DMS53 treated with DMSO at 0.1 percent for 48 hours (cell line): ENCODE results near the gene TMEM176B.

ENCODE experiments used
- DNase-seq: peaks from one replicate; lab custom pipeline; 2025; ENCODE audit not compliant: unreplicated experiment; lab: John Stamatoyannopoulos, UW

The TMEM176B gene

DNA sequence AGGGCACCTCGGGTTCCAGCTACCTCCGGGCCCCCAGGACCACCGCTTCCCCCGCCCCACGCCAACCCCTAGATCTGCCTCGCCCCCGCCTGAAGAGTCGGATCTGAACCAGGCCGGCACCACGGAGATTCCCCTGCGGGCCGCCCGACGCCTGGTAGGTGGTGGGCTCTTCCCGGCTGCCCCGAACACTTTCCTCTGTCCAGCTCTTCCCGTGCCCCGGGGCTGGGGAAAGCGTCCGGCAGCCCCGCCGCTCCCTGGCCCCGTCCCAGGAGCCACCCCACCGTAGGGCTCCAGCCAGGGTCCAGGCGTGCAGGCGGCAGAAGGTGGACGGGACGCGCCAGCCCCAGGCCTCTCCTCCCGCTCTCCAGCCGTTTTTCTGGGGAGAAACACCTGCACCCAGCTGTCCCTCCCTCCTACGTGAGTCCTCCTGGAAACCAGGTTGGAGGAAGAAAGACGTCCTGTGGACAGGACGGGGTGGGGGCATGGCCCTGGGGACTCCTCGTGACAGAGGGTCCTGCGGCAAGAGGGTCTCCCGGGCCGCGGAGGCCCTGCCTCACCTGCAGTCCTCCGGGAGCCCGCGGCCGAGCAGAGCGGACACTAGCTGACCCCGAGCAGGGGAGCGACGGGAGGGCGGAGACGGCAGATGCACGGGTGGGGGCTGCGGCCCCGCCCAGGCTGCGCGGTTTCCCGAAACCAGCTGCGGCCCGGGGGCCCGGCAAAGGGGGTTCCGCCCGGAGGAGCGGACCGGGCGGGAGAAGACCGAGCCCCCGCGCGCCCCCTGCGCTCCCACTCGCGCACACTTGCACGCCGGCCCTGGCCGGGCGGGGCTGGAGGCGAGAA is at the start of gene TMEM176B:
Gene TMEM176B, minus strand, starts transcription at position 624 of the 840 bp plus-strand sequence. CDS start 3,795 bp downstream, outside the sequence.
- DNase-seq = no peak

DNA sequence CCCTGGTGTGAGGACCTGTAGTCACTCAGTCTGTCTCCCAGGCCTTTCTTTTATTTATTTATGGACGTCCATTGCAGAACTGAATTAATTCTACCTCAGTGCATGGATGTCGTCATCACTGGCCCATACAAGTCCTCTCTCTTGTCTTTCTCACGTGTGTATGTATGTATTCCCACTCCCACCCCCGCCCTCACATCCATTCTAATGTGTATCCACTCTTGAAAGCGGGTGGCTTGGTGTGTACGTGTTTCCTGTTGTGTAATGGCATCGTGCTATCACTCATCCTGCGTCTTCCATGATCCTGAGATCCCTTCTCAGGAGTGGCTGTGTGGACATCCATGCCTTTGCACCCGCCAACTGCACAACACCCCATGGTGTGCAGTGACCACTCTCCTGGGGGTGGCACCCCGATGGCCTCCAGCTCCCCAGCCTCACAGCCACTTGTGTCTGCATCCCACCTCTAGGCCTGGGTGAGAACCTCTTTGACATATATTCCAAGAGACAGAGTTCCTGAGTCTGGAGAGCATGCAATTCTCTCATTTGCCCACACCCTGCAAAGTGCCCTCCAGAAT is 49.1 kb upstream of the TMEM176B start:
- no peak for DNase-seq

DNA sequence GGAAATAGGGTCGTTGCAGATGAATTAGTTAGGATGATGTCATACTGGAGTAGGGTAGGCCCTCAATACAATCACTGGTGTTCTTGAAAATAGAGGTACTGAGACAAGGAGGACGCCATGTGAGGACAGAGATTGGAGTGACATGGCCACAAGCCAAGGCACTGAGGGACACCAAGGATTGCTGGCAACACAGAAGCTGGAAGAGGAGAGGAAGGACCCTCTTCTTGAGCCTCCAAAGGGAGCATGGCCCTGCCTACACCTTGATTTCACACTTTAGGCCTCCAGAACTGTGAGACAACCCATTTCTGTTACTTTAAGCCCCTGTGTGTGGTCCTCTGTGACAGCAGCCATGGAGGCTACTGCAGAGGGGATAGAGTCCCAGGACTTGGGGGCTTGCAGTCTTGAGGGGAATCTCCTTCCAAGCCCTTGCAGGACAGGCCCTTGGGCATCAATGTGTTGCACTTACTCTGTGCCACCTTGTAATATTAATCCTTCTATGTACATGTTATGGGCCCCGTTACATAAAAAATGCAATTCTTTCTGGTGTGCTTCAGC is 48.5 kb upstream of the TMEM176B start:
- DNase-seq = no peak

DNA sequence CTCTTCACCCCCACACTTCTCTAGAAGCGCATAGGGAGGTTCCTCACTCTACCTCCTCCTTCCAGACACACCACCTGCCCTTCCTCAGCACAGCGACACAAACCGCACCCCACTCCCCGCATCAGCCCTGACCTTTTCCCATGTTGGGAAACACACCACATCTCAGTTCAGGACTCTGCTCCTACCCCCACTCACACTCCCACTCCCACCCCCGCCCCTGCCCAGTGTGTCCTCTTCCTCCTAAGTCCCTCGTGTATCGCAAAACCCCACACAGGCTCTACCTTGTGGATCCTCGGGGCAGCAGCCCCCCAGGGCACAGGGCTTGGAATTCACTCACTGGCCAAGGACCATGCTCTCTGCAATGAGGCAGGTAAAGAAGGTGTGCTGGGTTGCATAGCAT is 47.9 kb upstream of the TMEM176B start:
- no peak for DNase-seq

DNA sequence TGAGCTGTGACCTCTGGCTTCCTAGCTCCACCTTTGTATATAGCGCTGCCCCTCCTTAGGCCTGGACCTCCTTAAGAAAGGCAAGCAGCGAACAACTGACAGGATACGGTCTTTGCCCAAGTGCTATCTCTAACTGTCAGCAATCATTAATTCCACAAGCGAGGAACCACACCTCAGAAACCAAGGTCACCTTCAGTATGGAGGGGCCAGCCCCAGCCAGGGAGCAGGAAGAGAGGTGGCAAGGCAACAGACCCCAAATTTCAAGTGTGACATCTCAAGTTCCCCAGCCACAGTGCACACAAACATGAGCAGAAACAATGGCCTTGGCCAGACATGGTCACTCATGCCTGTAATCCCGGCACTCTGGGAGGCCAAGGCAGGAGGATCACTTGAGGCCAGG is 47.4 kb upstream of the TMEM176B start:
- DNase-seq = no peak

DNA sequence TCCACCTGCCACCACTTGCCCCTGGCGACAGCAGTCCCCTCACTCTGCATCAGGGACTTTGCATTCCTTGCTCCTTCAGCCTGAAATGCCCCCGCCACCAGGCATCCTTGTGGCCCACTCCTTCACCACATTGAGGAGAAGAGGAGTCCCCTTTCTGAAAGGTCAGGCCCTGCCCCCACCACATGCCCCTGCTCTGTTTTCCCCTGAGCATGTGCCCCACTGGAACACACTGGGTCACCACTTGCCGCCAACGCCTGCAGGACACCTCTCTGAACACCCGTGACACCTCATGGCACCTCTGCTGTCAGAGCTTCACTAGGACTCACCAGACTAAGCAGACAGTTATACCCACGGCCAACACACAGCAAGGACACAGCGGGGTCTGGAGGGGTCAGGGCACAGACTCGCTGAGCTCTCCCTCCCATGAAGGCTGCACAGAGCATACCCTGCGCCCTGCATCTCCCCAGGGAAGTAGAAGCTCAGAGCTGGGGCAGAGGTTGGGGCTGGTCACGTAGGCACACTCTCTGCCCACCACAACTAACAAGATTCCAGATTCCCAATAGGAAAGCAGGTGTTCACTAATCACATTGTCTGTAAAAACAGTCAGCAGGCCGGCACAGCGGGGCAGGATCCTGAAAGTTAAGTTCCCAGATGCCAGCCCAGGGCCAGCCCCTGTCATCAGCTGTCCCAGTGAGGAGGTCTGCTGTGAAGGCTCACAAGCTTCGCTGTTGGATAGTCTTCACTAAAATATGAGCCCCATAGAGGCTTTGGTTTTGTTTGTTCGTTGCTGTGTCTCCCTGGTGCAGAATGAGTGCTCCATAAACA is 46.3 kb upstream of the TMEM176B start:
- DNase-seq = no peak

DNA sequence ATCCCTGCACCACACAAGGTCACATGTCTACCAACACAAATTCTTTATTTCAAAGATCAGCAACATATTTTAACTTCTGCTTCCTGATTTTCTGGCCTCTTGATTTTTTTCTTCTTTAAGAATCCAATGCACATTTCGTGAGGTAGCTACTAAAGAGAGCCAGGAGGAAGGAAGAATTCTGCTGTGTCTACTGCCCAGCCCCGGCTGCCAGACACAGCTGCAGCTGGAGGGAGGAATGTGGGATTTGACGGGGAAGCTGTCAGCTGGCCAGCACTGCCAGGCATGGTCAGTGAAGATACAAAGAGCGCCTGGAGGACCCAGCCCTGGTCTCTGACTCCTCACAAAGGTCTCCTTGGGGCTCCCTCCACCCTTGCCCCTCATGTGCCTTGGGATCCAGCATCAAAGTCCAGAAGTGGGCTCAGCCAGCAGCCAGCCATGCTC is 45.3 kb upstream of the TMEM176B start:
- DNase-seq = no peak

DNA sequence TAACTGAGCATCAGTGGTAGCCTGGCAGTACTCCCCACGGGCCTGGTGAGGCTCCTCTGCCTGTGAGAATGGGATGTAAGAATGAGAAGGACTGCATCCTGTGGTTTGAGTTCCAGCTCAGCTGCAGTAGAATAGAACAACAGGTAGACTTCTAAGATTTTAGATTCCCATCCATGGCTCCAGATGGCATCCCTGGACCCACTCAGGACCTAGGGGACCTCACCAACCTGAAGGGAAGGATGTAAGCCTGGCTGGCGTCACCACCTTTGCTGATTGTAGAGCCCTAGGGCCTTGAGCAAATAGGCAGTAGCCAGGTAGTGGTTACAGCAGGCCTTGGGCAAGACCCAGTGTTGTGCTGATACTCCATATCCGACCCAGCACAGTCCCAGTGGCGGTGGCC is 42.6 kb upstream of the TMEM176B start:
- no peak for DNase-seq

DNA sequence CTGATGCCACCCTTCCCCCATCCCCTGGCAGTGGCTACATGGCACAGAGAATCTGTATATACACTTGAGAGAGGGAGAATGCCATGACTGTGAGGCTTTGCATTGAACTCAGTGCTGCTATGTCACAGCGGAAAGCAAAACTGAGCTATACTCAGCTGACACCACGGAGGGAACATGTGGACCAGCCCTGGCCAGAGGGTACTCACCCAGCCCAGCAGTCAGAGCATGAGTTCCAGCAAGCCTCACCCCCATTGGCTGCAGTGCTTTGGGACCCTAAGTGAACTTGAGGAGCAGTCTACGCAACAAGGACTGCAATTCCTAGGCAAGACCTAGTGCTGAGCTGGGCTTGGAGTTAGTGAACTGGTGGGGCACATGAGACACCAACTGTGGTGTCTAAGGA is 41.9 kb upstream of the TMEM176B start:
- DNase-seq = no peak

DNA sequence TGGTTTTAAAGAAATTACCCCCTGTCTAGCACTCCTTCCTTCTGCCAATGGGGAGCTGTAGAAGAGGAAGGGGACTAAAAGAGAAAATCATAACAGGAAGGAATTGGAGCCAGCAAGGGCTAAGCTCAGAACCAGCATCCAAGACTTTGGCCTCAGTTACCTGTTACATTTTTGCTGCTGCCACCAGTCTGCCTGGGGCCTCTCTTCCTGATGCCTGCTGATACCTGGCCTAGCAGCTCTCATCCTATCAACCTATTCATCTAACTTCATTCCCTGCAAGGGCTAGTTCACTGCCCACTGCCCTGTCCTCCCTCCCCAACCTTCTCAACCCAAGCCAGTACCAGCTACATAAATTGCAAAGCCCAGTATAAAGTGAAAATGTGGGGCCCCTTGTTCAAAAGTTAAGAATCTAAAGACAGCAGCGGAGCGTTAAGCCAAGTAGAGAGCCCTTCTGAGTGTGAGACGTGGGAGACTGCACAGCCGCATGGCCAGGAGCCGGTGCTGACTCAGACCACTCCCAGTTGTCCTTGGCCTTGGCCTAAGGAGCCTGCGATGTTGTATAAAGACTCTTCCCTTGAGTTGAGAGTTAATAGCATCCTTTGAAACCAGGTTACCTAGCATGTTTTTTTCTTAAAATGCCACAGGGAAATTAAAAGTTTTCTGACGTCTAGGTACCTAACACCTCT is 38.9 kb upstream of the TMEM176B start:
- no peak for DNase-seq

DNA sequence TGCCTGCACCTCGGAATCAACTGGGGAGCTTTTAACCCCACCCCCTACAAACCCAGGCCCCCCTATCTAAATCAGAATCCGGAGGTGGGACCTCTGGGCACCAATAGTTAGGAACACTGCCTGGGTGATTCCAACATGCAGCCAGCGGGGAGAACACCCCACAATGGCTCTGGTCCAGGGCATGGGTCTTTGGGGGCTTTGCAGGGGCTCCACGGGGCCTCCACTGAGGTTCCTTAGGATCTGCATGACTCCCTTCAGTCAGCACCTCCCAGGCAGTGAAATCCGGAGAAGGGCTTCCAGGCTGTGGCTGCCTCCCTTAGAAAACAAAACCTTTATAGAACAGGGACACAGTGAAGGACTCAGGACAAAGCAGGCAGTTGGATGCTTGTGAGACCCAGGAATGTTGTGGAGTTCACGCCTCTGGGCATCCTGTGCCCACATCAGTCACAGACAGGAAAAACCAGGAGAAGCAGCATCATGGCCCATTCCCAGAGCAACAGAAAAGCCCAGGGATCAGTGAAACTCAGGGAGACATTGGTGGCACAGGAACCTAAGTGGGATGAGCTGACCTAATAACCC is 35.6 kb upstream of the TMEM176B start:
- DNase-seq = no peak

DNA sequence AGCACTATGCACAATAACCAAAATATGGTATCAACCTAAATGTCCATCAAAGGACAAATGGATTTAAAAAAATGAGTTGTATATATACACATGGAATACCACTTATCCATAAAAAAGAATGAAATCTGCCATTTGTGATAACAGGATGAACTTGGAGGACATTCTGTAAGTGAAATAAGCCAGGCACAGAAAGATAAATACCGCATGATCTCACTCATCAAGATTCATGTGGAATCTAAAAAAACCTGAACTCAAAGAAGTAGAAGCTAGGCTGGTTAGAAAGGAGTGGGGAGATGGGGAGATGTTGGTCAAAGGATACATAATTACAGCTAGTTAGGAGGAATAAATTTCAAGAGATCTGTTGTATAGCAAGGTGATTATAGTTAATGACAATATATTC is 34.9 kb upstream of the TMEM176B start:
- DNase-seq = no peak

DNA sequence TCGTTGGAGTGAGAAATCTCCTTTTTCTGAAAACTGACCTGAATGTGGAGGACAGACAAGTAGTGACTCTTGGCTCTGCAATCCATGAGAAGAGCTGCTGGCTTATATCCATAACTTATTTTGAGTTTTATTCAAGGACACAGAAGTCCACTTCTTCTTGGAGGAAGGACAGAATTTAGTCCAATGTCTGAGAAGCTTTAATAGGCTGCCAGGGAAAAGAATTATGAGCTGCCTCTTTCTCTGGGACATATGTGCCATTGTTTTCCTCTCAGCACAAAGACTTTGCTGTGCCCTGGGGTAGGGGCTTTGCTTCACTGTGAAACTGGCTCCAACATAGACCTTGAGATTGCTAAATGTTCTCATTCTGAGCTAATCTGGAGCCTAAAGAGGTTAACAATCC is 31.7 kb upstream of the TMEM176B start:
- no peak for DNase-seq

DNA sequence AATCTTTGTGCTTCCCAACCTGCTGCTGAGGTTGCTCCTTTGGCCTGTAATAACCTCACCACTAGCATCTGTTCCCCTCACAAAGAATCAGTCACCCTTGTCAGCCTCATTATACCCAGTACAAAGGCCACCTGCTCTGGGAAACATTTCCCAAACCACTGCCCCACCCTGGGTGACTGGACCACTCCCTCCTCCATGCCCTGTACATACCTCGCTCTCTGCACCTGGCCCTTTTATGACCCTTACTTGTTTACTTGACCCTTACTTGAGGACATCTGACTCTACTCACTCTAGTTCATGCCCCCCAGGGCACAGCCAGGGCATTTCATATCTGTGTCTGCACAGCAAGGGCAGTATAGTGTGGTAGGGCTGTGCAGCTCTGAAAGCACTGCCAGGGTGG is 30.8 kb upstream of the TMEM176B start:
- peak; percentile 17 for DNase-seq

DNA sequence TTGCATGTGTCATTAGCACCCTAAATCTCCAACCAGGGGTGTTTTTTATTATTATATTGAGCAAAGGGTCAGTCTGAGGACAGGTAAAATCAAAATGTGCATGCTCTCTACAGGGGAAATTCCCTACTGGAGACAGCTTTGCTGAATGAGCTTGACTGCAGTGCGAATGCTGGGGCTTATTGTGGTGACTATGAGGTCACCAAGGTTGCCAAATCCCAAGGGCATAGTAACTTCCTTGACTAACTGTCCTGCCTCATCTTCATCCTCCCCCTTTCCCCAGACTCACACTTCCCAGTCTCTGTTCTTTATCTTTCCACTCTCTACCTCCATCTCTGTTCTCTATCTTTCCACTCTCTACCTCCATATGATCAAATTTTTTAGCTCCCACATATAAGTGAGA is 29.3 kb upstream of the TMEM176B start:
- no peak for DNase-seq

DNA sequence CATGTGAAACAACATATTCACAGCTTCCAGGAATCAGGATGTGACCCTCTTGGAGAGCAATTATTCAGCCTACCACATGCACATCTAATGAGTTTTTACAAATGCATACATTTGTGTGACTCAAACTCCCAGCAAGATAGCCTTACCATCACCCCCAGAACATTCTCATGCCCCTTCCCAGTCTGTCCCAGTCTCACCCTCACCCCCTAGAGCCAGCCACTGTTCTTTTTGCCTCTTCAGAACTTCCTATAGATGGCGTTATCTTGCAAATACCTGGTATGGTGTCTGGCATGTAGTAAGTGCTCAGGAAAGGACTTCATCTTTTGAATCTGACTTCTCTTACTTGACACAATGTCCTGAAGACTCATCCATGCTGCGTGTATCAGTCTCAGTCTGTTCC is 28.2 kb upstream of the TMEM176B start:
- DNase-seq = no peak

DNA sequence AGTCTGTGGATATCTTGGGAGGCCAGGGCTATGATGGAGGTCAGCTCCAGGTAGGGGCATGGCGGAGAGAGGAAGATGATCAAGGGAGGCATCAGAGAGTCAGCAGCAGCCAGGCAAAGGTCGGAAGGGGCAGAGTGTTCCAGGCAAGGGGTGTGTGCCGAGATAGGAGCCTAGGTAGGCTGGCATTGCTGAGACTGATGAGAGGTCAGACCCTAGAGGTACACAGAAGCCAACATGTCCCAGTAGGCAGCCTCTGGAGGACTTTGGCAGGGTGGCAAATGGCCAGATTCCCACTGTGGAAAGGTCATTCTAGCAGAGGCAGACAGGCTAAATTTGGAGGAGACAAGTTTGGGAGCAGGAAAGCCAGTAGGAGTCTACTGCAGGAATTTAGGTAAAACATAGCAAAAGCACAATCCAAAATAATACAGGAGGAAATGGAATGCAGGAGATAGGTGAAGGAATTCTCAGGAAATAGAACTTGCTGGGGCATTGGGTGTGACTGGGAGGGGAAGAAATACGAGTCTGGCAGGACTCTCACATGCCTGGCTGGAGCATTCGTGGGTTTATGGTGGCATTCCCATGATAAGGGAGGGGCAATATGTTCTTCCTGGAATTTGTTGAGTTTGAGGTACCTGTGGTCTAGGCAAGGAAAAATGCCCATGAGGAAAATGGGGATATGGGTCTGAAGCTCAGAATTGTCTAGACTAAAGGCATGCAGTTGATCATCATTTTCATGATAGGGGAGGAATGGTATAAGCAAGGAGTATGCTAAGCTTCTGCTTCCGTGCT is 26.1 kb upstream of the TMEM176B start:
- no peak for DNase-seq

DNA sequence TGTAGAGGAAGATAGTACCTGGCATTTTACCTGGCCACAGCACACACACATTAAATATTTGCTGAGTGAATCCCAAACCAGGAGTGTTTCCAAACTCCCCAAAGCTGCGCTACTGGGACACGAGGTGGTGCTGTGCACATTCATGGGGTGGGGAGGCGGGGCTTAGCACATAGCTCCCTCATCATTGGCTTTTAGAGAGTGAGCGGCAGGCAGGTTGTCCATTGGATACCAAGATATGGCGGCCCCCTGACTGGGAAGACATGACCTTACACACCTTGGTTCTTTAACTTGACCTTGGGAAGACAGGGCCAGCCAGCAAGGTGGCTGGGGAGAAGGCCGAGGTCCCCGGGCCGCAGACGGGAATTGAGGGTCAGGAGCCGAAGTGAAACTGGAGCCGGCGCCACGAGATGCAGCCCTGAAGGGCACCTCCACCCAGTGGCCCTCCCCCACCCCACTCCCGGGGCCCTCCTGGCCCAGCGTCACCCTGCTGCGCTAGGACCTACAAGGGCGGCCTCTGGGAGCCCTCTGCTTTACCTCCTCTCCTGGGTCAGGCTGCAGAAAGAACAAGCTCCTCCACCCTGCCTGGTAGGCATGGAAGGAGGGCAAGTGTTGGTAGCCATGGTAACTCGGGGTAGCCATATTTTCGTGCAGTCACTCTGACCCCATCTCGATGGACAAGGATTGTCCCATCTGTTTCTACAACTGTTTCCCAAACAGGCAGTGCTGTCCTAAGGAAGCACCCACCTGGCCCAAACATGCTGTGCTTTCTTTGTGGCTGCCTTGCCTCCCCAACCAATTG is 24.4 kb upstream of the TMEM176B start:
- DNase-seq = no peak
